HAP-1 (cell line): ENCODE measurements around the gene CFAP77.

ENCODE experiments used
- DNase-seq, 2 experiments: peaks; one replicate each; pipeline ENCODE4 v3.0.0-alpha.2; 2016 to 2020; ENCODE audit warnings: low spot score in 2 of 2
- H3K27me3 ChIP-seq: fragments of 250-450 bp; sonication (Bioruptor Pico); 2 replicates; pipeline ENCODE4 v1.5.1; 2020; ENCODE audit warnings: low read depth, mild to moderate bottlenecking, moderate library complexity
- H3K36me3 ChIP-seq: fragments of 250-450 bp; sonication (Bioruptor Pico); replicated peaks from 2 replicates; pipeline ENCODE4 v1.5.1; 2020; ENCODE audit warnings: mild to moderate bottlenecking
- H3K4me1 ChIP-seq: fragments of 250-450 bp; sonication (Bioruptor Pico); 2 replicates; pipeline ENCODE4 v1.5.1; 2020; ENCODE audit warnings: mild to moderate bottlenecking
- H3K4me3 ChIP-seq: fragments of 250-450 bp; sonication (Bioruptor Pico); 2 replicates; pipeline ENCODE4 v1.5.1; 2020; ENCODE audit warnings: mild to moderate bottlenecking, moderate library complexity
- H3K9me3 ChIP-seq: fragments of 250-450 bp; sonication (Bioruptor Pico); 2 replicates; pipeline ENCODE4 v1.5.1; 2020; ENCODE audit warnings: mild to moderate bottlenecking, moderate library complexity
- in situ Hi-C: fragments of 300-500 bp; cut with MboI; formaldehyde crosslinking; loops from 3 replicates; pipeline ENCODE4 v1.14.3; 2020; ENCODE audit warnings: low sequenced_read_pairs, inconsistent platforms, mixed read lengths

Gene CFAP77

DNA sequence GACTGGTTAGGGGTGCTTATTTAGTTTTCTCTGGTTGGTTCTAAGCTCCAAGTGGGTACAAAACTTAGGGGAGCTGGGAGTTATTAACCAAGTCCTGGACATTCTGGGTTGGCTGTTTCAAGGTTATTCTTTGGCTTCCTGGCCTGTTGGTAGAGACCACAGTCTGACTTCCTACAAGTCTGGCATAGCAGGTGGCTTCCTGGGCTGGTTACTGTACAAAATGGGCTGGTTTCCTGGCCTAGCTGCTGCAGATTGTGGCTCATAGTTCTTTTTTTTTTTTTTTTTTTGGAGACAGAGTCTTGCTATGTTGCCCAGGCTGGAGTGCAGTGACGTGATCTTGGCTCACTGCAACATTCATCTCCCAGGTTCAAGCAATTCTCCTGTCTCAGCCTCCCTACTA, 126.1 kb downstream of the CFAP77 start:
- peaks cover 17% of the 10 kb centered on the region for H3K4me1 ChIP-seq
- H3K36me3 ChIP-seq: no peaks in the 10 kb centered on the region
- in situ Hi-C loops: no loop called here
- H3K9me3 ChIP-seq: peaks cover 3% of the 10 kb centered on the region; the same call in 1 of the 2 replicates
- H3K27me3 ChIP-seq: peaks cover 2% of the 10 kb centered on the region; the same call in 1 of the 2 replicates
- DNase-seq: no peak
- no peak overlapping the region for H3K4me3 ChIP-seq

DNA sequence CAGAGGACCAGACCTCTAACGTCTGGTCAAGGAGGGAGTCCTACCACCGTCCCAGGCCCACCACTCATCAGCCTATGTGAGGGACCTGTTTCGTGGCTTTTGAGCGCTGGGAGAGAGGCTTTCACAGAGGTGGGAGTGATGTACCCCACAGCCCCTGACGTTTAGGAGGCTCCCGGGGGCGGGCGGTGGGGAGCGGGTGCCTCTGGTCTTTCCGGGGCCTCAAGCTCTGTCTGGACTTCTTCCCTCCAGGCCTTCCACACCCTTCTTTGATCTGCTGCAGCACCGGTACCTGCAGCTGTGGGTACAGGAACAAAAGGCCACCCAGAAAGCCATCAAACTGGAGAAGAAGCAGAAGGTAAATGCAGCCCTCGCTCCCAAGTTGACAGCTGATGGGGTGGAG, 127.3 kb downstream of the CFAP77 start:
- Histone ChIP-seq H3K4me3 (no peak overlapping the region), H3K4me1 (peaks cover 17% of the 10 kb centered on the region), H3K27me3 (no peaks in the 10 kb centered on the region), H3K9me3 (peaks cover 3% of the 10 kb centered on the region; the same call in 1 of the 2 replicates), H3K36me3 (no peaks in the 10 kb centered on the region)
- in situ Hi-C loops: no loop called here
- no peak for DNase-seq

DNA sequence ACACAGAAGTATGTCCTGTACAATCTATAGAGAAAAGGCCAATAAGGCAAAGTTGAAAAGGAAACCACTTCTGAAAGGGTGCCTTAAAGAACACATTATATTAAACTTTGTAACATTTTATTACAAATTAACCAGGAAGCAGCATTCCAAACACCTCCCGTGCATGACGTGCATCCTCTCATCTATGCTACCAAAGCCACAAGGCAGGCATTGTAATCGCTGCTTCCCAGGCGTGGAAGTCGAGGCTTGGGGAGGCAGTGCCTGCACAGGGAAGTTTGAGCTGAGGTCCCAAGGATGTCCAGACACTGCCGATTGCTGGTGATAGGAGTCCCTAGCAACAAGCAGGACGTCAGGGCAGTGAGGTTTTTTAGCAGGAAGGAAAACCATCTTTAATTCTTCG, 128.1 kb downstream of the CFAP77 start:
- H3K4me3 ChIP-seq: no peak overlapping the region
- no peaks in the 10 kb centered on the region for H3K27me3 ChIP-seq
- in situ Hi-C loops: no loop called here

DNA sequence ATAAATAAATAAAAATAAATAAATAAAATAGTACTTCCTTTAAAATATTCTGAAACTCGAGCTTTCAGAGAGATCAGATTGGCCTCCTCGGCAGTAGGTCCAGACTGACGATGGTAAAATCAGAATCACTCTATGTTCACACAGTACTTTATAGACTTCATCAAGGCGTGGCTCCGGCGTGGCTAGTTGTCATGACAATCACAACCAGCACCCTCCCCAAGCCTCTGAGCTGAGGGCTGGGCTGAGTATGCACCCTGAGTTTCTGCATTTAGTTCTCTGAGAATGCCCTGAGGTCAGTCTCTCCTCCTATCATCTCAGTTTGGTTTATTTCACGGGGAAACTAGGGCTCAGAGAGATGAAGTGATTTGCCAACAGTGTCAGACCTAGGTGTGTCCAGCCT, 129.1 kb downstream of the CFAP77 start:
- Histone ChIP-seq H3K4me3 (no peak overlapping the region), H3K27me3 (no peaks in the 10 kb centered on the region), H3K9me3 (peaks cover 3% of the 10 kb centered on the region; the same call in 1 of the 2 replicates), H3K4me1 (peaks cover 17% of the 10 kb centered on the region), H3K36me3 (no peaks in the 10 kb centered on the region)
- peak in 1 of 2 experiments; percentile 35 for DNase-seq
- in situ Hi-C loops: no loop called here

More for the DNA sequence above, 128.1 kb downstream of the CFAP77 start:
- H3K4me1 ChIP-seq: peaks cover 17% of the 10 kb centered on the region
- no peaks in the 10 kb centered on the region for H3K36me3 ChIP-seq
- H3K9me3 ChIP-seq: peaks cover 3% of the 10 kb centered on the region; the same call in 1 of the 2 replicates
- no peak for DNase-seq

DNA sequence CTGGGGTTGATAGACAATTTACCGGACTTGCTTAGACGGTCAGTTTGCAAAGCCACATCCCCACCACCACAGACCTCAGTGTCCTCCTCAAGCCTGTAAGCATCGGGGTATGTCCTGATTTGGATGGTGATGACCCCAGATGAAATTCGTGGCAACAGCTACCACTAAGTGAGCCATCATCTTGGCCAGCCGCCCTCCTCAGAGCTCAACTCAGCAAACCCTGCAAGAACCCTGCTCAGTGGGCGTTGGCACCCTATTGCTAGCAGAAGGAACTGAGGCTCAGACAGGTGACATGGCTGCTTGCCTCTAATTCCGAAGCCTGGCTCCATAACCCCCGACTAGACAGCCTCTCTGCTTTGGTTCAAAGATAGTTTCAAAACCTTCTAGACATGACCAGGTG, 131.0 kb downstream of the CFAP77 start:
- DNase-seq: no peak
- Histone ChIP-seq H3K27me3 (no peaks in the 10 kb centered on the region), H3K36me3 (no peaks in the 10 kb centered on the region), H3K4me1 (peaks cover 20% of the 10 kb centered on the region), H3K4me3 (no peak overlapping the region), H3K9me3 (no peaks in the 10 kb centered on the region)
- in situ Hi-C loops: no loop called here

DNA sequence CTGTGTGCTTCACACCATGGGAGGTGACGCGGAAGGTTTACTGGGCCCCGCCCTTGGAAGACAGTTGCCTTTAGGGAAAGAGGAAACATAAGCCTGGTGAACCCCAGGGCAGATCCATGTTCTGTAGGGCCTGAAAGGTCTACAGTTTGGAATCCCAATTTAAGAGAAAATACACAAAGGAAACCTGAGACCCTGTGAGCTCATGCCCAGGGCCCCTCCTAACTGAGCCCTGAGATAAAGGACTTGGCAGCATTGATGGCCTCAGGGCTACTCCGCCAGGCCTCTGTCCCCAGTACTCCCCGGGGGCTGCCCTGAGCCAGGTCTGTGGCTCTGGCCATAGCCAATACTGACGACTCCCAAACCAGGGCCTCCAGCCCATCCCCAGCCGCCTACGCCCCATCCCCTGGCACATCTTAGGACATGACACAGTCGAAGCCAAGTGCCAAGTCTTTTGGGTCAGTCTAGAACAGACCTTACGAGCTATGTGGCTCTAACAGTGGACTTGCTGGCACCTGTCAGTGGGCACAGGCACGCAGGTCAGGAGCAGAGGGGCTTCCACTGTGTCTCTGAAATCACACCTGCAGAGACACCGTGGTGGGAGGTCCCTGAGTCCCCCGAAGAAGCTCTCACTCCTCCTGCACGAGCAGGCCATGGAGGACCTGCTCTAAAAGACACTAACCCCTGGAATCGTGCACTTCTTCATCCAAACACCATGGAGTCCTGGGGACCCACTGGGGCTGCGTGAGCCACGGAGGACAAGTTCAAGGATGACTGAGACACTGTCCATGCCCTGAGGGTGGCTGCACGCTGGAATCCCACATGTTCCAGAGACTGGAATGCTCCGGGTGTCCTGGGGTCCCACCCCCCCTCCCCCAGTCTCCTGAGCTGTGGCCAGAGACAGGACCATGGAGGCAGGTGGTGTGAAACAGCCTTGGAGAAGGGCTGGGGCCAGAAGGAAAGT, 132.1 kb downstream of the CFAP77 start:
- Histone ChIP-seq H3K4me1 (peaks cover 26% of the 10 kb centered on the region), H3K36me3 (no peaks in the 10 kb centered on the region), H3K27me3 (no peaks in the 10 kb centered on the region), H3K4me3 (no peak overlapping the region), H3K9me3 (no peaks in the 10 kb centered on the region)
- peak in 1 of 2 experiments; percentile 39 for DNase-seq
- in situ Hi-C loops: no loop called here

DNA sequence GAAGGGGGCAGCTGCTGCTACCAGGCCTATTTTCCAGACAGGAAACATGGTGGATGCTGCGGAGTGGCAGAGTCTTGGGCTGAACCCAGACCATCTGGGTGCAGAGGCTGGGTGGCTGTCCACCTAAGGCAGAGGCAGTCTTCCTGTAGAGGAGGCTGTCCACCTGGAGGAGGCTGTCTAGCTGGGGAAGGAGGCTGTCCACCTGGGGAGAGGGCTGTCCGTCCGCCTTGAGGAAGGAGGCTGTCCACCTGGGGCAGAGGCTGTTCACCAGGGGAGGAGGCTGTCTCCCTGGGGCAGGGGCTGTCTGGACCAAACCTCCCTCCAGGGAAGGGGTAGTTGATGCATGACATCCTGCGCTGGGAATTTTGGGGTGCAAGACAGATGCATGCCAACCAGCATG, 133.2 kb downstream of the CFAP77 start:
- Histone ChIP-seq H3K36me3 (no peaks in the 10 kb centered on the region), H3K27me3 (no peaks in the 10 kb centered on the region), H3K9me3 (no peaks in the 10 kb centered on the region), H3K4me3 (no peak overlapping the region), H3K4me1 (peaks cover 26% of the 10 kb centered on the region)
- no peak for DNase-seq
- in situ Hi-C loops: no loop called here

DNA sequence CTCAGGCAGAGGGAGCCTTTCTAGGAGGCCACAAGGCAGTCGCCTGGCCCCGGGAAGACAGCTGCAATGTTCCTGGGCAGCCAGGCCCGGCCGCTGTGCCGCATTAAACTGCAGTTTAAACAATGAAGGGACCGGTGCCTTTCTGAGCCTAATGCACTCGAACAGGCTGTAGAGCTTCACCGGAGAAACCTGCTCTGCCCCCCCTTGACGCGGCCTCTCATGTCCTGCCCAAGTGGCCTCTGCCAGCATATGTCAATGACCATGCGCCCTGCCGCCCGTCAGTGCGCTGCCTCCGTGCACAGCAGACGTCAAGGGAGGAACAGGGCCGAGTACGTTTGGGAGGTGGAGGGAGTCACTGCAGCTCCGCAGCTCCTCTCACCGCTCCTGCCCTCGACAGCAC, 133.9 kb downstream of the CFAP77 start:
- Histone ChIP-seq H3K4me3 (no peak overlapping the region), H3K36me3 (no peaks in the 10 kb centered on the region), H3K9me3 (no peaks in the 10 kb centered on the region), H3K4me1 (peaks cover 26% of the 10 kb centered on the region), H3K27me3 (no peaks in the 10 kb centered on the region)
- DNase-seq: no peak
- in situ Hi-C loops: no loop called here

DNA sequence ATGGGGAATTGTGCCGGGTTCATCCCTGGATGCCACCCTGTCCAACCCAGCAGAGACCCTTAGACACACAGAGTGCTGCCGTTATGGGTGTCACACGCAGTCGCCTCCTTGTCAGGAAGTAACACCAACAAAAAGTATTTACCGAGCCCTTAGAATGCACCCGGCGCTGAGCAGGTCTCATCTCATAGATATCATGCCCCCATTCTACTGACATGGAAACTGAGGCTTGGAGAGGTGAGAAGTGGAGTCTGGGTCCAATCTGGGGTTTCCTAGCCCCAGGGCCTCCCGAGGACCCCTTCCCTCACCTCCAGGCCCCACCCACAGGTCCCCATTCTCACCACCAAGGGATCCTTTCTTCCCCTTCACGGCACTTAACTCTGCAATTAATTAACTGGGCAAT, 135.6 kb downstream of the CFAP77 start:
- no peaks in the 10 kb centered on the region for H3K27me3 ChIP-seq
- no peak for DNase-seq
- in situ Hi-C loops: no loop called here

DNA sequence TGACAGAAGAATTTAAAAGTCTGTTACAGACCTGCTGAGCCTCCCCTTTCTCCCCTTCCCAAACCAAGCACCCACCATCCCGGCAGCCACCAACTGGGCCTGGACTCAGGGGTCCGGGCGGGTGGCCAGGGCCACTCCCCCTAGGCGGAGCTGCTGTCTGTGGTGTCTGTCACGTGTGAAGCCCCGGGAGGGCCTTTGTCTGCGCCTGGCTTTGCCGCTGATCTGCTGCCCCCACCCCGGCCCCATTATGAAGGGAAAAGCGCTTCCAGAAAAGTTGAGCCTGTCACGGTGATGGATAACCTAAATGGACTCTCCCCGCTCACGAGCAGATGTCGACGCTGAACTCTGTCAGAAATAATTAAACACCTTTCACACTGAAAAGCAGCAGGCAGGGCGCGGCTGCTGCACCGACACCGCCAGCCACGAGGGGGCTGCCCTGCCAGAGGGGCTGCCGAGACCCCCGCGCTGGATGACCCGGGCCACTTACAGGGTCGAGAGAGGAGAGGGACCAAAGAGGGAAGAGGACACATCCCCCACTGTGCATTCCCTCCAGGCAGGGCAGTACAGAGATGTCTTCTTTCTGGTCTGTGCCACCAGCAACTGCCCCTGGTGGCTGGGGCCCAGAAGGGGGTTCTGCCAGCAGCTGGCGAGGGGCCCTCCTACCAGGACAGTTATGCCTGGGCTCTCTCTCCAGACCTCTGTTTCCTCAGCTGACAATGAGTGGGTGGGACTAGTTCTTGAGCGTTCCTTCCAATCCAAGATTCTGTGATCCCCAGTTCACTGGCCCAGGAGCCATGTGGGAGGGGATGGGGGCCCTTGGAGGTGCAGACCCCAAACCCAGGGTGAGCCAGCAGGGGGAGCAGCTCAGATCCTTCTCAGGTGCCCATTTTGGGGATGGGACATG, 136.4 kb downstream of the CFAP77 start:
- DNase-seq: peak; percentile 57 to 82
- Histone ChIP-seq H3K9me3 (no peaks in the 10 kb centered on the region), H3K27me3 (no peaks in the 10 kb centered on the region), H3K4me3 (peak overlapping the region; percentile 6), H3K4me1 (peaks cover 9% of the 10 kb centered on the region), H3K36me3 (no peaks in the 10 kb centered on the region)
- in situ Hi-C loops: no loop called here

More for the DNA sequence above, 135.6 kb downstream of the CFAP77 start:
- H3K4me1 ChIP-seq: peaks cover 13% of the 10 kb centered on the region
- no peaks in the 10 kb centered on the region for H3K36me3 ChIP-seq
- no peak overlapping the region for H3K4me3 ChIP-seq
- H3K9me3 ChIP-seq: no peaks in the 10 kb centered on the region

DNA sequence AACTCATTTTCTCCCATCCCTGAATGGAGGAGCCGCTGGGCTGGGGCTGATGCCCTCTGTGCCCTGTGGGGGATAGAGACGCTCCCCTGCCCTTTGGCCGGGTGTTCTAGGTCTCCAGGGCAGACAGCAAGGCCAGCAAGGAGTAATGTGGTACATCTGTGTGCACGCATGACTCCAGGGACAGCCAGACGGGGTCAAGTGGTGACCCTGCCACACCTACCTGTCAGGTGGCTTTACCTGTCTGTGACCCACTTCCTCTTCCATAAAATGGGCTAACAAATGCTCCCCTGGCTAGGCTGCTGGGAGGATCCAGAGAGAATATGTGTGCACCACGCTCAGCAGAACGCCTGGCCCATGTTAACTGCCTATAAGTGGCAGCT, 137.0 kb downstream of the CFAP77 start:
- Histone ChIP-seq H3K27me3 (no peaks in the 10 kb centered on the region), H3K4me3 (no peak overlapping the region), H3K36me3 (no peaks in the 10 kb centered on the region), H3K9me3 (no peaks in the 10 kb centered on the region), H3K4me1 (peaks cover 9% of the 10 kb centered on the region)
- in situ Hi-C loops: no loop called here
- DNase-seq: no peak

DNA sequence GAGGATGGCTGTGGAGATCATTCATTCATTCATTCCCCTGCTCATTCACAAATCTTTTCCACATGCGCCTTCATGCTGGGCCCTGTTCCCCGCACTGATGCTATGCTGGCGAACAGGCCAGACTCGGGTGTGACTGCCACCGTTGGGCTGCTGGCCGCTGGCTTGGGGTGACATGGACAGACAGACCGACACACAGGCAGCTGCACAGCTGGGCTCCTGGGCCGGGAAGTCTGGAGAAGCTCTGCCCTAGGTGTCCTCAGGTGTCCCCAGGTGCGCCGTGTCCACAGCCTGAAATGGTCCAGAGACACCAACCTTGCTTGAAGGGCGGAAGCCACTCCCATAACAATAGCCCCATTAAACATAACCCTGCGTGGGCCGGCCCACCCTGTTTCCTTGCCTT, 137.4 kb downstream of the CFAP77 start:
- Histone ChIP-seq H3K36me3 (no peaks in the 10 kb centered on the region), H3K4me1 (peaks cover 9% of the 10 kb centered on the region), H3K9me3 (no peaks in the 10 kb centered on the region), H3K27me3 (no peaks in the 10 kb centered on the region), H3K4me3 (no peak overlapping the region)
- no peak for DNase-seq
- in situ Hi-C loops: no loop called here

DNA sequence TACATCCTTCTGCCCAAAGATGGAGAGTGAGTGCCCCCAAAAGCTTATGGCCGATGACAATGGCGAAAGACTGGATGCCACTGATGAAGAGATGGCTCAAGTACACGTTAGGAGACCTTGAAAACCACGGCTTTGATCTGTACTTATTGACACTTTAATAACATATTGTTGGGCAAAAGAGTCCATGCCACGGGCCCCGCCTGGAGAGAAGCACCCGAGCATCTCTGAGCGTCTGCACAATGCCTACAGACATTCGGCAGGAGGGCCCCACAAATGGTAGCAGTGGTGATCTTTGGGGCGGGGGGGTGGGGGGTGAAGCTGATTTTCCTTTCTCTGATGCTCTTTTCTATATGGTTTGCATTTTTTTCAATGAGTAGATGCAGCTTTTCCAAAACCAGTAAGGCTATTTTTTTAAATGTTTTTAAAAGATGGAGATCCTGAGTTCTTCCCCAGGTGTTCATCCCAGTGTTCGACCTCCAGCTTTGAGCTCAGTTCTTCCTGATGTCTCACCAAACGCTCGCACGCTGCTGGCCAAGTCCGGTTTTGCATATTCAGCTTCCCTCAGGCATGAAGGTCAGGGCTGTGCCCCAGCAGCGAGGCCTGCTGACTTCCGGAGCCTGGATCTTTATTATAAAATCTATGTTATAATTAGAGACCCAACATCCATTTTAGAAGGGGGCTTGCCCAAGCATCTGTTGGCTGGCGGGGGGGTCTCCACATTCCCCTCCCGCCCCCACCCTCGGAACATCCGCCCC, 138.1 kb downstream of the CFAP77 start:
- H3K4me1 ChIP-seq: peaks cover 9% of the 10 kb centered on the region
- H3K27me3 ChIP-seq: no peaks in the 10 kb centered on the region
- in situ Hi-C loops: no loop called here
- no peak for DNase-seq
- H3K36me3 ChIP-seq: no peaks in the 10 kb centered on the region
- no peaks in the 10 kb centered on the region for H3K9me3 ChIP-seq
- no peak overlapping the region for H3K4me3 ChIP-seq
